PFSK-1 (cell line): Measurements from ENCODE around the gene ZNF138.

ENCODE experiments used
- POLR2AphosphoS5 ChIP-seq: IDR thresholded peaks from 2 replicates; pipeline ENCODE4 v1.6.1; 2012; ENCODE audit warnings: low read depth, mild to moderate bottlenecking, control low read depth, low read length, moderate library complexity
- TAF1 ChIP-seq: IDR thresholded peaks from 2 replicates; pipeline ENCODE4 v1.6.1; 2012; ENCODE audit warnings: low read length, control low read depth, borderline replicate concordance; ENCODE audit not compliant: insufficient read depth

DNA sequence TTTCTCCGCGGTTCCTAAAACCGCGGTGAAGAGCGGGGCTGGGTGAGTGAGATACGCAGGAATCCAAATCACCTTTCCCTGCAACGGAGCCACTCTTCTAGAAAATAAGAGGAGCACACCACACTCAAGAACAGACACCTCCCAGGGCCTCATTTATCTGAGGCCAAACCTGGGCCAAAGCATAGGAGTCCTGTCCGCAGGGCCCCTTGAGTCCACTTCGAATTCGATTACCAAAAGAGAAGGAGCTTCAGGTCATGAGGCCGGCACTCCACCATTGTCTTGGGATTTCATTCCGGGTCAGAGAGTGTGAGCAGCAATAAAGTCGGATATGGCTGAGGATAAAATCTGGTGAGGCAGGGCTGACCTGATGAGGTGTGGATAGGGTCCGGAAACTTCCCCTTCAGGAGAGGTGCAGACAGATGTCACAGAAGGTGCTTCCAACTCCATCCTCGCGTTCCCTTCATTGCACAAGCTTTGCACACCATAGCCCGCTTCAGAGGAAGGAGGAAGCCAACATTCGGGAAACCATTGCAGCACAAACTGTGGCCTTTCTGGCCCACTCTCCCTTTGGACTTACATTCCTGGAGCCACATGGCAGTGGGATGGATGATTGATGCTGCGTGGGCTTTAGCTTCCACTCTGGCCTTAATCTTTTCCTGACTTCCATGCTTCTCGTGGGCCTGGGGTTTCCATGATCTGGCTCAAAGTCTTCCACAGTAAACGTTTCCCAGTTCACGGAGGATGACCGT is 81.6 kb downstream of the ZNF138 start:
- no peak for TF ChIP-seq POLR2AphosphoS5
- no peak for TF ChIP-seq TAF1
